HepG2 (cell line): ENCODE measurements around the gene UBC. TPM values are rescaled to one million over a fixed set of nuclear protein-coding genes. Genes with fewer than 3 reads are reported as not detected.

Source experiments
- ARHGAP35 ChIP-seq: sonication (generic); formaldehyde crosslinking; IDR thresholded peaks from 2 replicates; pipeline ENCODE4 v1.9.0; 2022; ENCODE audit warnings: mild to moderate bottlenecking, inconsistent platforms, moderate library complexity, missing genetic modification reagents, borderline replicate concordance
- ARNT ChIP-seq: fragments of 450-650 bp; IDR thresholded peaks from 2 replicates; pipeline ENCODE4 v1.6.1; 2017
- GTF2F1 ChIP-seq: fragments of 150-350 bp; IDR thresholded peaks from 2 replicates; pipeline ENCODE4 v1.6.1; 2014; ENCODE audit warnings: low read length
- HIVEP1 ChIP-seq: sonication (generic); formaldehyde crosslinking; IDR thresholded peaks from 2 replicates; pipeline ENCODE4 v1.4.0; 2020; ENCODE audit warnings: mild to moderate bottlenecking, missing genetic modification reagents
- HNRNPUL1 ChIP-seq: fragments of 200-400 bp; formaldehyde crosslinking; IDR thresholded peaks from 2 replicates; pipeline ENCODE4 v1.6.1; 2017; ENCODE audit warnings: low read depth, mild to moderate bottlenecking, low read length, moderate library complexity
- HOXA9 ChIP-seq: sonication (generic); formaldehyde crosslinking; IDR thresholded peaks from 2 replicates; pipeline ENCODE4 v1.8.1; 2022; ENCODE audit warnings: missing genetic modification reagents, mild to moderate bottlenecking, moderate library complexity, borderline replicate concordance
- KIAA2018 ChIP-seq: sonication (generic); formaldehyde crosslinking; IDR thresholded peaks from 2 replicates; pipeline ENCODE4 v1.5.0; 2020; ENCODE audit warnings: mild to moderate bottlenecking, missing genetic modification reagents, borderline replicate concordance
- NFRKB ChIP-seq: fragments of 450-650 bp; IDR thresholded peaks from 2 replicates; pipeline ENCODE4 v1.6.1; 2017
- SAFB2 ChIP-seq: sonication (generic); formaldehyde crosslinking; IDR thresholded peaks from 2 replicates; pipeline ENCODE4 v1.5.1; 2020; ENCODE audit warnings: missing genetic modification reagents, low read depth, mild to moderate bottlenecking, borderline replicate concordance
- TGIF2 ChIP-seq: IDR thresholded peaks from 2 replicates; pipeline ENCODE4 v1.6.1; 2016; ENCODE audit warnings: control low read depth, missing compliant biosample characterization
- TP53 ChIP-seq: sonication (generic); formaldehyde crosslinking; conservative IDR thresholded peaks from 2 replicates; pipeline ENCODE4 v1.4.0; 2020; ENCODE audit warnings: missing genetic modification reagents
- WIZ ChIP-seq: sonication (generic); formaldehyde crosslinking; IDR thresholded peaks from 2 replicates; pipeline ENCODE4 v1.5.1; 2020; ENCODE audit warnings: mild to moderate bottlenecking, missing genetic modification reagents
- ZBTB21 ChIP-seq: sonication (generic); formaldehyde crosslinking; IDR thresholded peaks from 2 replicates; pipeline ENCODE4 v1.4.0; 2020; ENCODE audit warnings: missing genetic modification reagents
- ZNF280D ChIP-seq: sonication (generic); formaldehyde crosslinking; IDR thresholded peaks from 2 replicates; pipeline ENCODE4 v1.5.1; 2020; ENCODE audit warnings: mild to moderate bottlenecking, missing genetic modification reagents
- ZNF549 ChIP-seq: sonication (generic); formaldehyde crosslinking; IDR thresholded peaks from 2 replicates; pipeline ENCODE4 v1.5.0; 2020; ENCODE audit warnings: missing genetic modification reagents
- ZNF550 ChIP-seq: sonication (generic); formaldehyde crosslinking; IDR thresholded peaks from 2 replicates; pipeline ENCODE4 v1.4.0; 2020; ENCODE audit warnings: mild to moderate bottlenecking, missing genetic modification reagents, borderline replicate concordance
- ZNF562 ChIP-seq: sonication (generic); formaldehyde crosslinking; IDR thresholded peaks from 2 replicates; pipeline ENCODE4 v1.8.0; 2022; ENCODE audit warnings: missing genetic modification reagents, borderline replicate concordance
- ZNF615 ChIP-seq: sonication (generic); formaldehyde crosslinking; IDR thresholded peaks from 2 replicates; pipeline ENCODE4 v1.5.0; 2020; ENCODE audit warnings: mild to moderate bottlenecking, missing genetic modification reagents, borderline replicate concordance
- ZNF672 ChIP-seq: sonication (generic); formaldehyde crosslinking; IDR thresholded peaks from 2 replicates; pipeline ENCODE4 v1.8.1; 2022; ENCODE audit warnings: missing genetic modification reagents
- polyA plus RNA-seq, 8 experiments: library from polyadenylated mRNA; depleted of rRNA in 3 of 8; stranded (reverse) in 7 of 8; unstranded in 1 of 8; fragments of >200 nt; fragmentation: Illumina TruSeq in 4 of 8; extraction: Trizol in 4 of 8; gene quantifications; 2 replicates each; pipeline versions ENCODE4 v1.2.1 to v1.2.3, GENCODE V29; 2011 to 2016; ENCODE audit warnings: low read depth in 4 of 8, missing spikeins in 1 of 8, mixed read lengths in 1 of 8; ENCODE audit not compliant: insufficient read depth in 1 of 8
- total RNA-seq, 5 experiments: library from RNA; depleted of rRNA; stranded (reverse); fragments of >200 nt; fragmentation: Illumina TruSeq; extraction: Trizol; gene quantifications; 2 replicates each; pipeline ENCODE4 v1.2.3, GENCODE V29; 2016; ENCODE audit warnings: low read depth in 1 of 5

Gene UBC
- total and polyA plus RNA-seq, 2 of the 13 experiments (the other 11 are each of a cell fraction or from before 2014, with no cell fraction given), result 805 to 1,432 TPM

- TF ChIP-seq SAFB2 (CRISPR knock-in tag) (peak; percentile 58; the same call in 1 of the 2 replicates), HOXA9 (CRISPR knock-in tag) (peak; percentile 75; the same call in 1 of the 2 replicates), WIZ (CRISPR knock-in tag) (no peak), ZNF562 (CRISPR knock-in tag) (no peak), ZBTB21 (CRISPR knock-in tag) (no peak), ARNT (no peak), HIVEP1 (CRISPR knock-in tag) (no peak; the same call in 1 of the 2 replicates), ZNF549 (CRISPR knock-in tag) (no peak), ZNF550 (CRISPR knock-in tag) (no peak), ZNF615 (CRISPR knock-in tag) (no peak), ZNF280D (no peak), KIAA2018 (CRISPR knock-in tag) (no peak), GTF2F1 (no peak), TGIF2 (CRISPR knock-in tag) (no peak; the same call in 1 of the 2 replicates), ARHGAP35 (CRISPR knock-in tag) (0 out of 2 replicates have a peak, but pooled peaks have one; percentile 48), ZNF672 (CRISPR knock-in tag) (no peak), HNRNPUL1 (no peak), TP53 (CRISPR knock-in tag) (no peak), NFRKB (no peak)
Observed at GRCh38 chr12:124863416-124864325, 50.8 kb downstream of the UBC start, which contains the start of gene SCARB1 (continued).
